ENCODE measurements around the gene RNASE2.

DNA sequence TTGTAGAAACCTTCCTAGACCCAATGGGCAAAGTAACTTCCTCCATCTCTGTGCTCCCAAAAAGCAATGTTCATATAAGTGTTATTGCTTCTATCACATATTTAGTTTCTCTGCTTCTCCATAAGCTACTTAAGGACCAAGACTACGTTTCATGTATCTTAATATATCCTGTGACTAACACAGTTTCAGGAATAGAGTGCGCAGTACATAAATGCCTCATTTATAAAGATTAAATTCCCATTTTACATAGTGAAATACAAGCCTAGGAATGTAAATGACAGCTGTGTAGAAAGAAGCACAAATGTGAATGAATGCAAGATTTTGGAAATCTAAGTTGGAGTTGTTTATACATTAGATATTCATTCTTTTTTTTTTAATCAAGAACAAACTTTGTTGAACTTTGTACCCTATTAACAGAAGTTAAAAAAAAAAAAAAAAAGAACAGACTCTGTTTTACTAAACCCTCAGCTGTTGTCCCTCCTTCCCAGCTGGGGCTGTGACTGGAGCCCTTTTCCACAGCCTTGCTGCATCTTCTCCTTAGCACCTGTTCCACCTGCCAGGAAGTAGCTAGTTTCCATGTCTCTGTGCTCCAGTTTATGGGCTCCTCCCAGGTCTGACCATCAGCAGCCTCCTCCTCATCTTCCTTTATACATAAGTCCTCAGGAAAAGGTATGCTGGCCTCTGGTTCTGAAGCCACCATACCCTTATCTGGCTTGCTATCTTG is 27.5 kb downstream of the RNASE2 start:
- TF ChIP-seq POLR2A (IDR thresholded peaks at IDR 0.05; ENCODE audit: low read length) (no peak), GATA1 (IDR thresholded peaks at IDR 0.05; ENCODE audit: low read depth, low read length) (no peak)
